NCI-H1092 (cell line): Measurements from ENCODE around the gene DUOX1.

Source experiments
- DNase-seq: peaks from one replicate; lab custom pipeline; 2025; lab: John Stamatoyannopoulos, UW

DUOX1 gene

DNA sequence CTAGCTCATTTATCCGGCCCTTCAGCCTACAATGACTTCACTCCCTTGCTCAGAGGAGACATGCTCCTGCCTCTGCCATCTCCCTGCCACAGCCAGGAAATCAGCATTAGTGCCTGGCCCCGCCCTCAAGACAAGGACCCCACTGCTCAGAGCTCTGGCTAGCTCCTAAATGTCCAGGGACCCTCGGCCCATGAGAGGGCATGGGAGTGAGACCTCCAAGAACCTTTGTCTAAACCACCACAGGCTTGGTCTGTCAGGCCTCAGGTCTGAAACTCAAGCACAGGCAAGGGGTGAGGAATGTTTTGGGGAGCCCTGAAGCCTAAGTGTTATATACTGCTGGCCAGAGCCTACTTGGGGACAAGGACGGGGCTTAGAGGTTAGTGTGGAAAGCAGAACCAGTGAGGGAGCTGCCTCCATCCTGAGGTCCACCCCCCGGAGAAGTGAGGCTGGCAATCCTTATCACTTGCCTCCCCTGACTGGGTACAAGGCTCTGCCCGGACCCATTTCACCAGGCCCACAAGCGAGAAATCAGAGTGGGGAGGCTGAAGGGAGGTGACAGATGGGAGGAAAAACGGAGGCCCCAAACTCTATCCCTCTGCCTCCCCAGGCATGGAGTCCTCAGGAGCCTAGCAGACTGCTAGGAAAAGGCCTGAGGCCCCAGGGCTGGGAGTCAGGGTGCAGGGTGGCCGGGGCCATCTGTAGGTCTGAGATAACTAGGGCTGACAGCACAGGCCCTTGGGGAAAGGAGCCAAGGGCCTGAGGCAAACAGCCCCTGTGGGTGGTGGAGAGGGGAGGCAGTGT lies 39.2 kb downstream of the DUOX1 start:
- no peak for DNase-seq

- DNase-seq = peak; percentile 56
These were observed 40.0 kb downstream of the DUOX1 start for GRCh38 chr15:45169608-45170480.

- DNase-seq = no peak
These were observed 42.1 kb downstream of the DUOX1 start for GRCh38 chr15:45171912-45172311.

- no peak for DNase-seq
These were observed 44.3 kb downstream of the DUOX1 start for GRCh38 chr15:45174069-45174468.

- no peak for DNase-seq
These were observed 44.8 kb downstream of the DUOX1 start for GRCh38 chr15:45174577-45174976.

- no peak for DNase-seq
These were observed 47.5 kb downstream of the DUOX1 start for GRCh38 chr15:45177285-45177684.

GRCh38 chr15:45179221-45179985 lies 49.6 kb downstream of the DUOX1 start:
- no peak for DNase-seq

DNA sequence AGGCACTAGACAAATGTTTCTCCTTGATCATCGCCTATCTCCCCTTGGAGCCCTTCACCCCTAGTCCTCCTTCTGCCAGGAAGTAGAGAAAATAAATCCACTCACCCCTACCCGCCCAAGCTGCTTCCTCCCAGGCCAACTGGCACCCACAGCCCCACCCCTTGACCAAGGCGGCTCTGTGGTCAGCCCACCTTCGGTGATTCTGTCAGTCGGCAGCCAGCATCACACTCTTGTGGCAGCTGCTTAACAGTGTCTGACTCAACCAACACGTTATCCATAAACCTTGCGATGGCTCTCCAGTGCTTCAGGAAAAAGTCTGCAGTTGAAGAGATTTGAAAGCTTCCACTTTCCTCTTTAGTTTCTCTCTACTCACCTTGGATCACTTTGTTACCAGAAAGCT lies 50.4 kb downstream of the DUOX1 start:
- DNase-seq = no peak

- no peak for DNase-seq
These were observed 51.0 kb downstream of the DUOX1 start for GRCh38 chr15:45180648-45181436.

DNA sequence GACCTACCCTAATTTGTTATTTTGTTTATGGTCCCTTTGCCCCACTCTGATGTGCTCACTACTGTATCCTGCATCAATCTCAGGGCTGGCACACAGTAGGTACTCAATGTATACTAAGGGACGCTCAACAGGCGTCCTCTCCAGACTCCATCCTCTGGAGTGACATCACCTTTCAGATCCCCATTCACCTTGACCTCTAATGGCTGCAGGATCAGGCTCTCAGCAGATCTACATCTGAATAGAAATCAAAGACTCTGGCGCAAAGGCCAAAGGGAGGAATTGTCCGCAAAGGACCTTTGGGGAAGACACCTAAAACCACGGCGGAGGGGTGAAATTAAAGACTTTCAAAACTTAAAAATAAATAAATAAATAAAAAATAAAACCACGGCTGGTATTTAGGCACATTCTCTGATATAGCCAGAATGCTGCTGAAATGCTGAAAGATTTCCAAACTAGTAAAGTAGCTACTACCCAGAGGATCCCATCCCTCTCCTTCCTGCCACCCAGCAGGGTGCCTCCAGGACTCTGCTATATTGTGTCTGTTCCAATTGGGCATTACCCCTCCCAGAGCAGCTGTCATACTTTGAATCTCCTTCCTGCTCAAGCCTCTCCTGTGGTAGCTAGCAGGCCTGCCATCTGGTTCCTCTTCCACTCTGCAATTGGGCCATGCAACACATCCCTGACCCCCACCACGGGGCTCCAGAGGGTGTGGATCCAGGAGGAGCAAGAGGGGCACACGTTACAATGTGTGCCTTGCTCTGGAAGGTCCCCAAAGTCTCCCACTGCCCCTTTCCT lies 51.9 kb downstream of the DUOX1 start:
- no peak for DNase-seq

GRCh38 chr15:45182996-45183395 lies 53.2 kb downstream of the DUOX1 start:
- DNase-seq = no peak

GRCh38 chr15:45183511-45183910 lies 53.7 kb downstream of the DUOX1 start:
- DNase-seq = no peak

- no peak for DNase-seq
These were observed 54.8 kb downstream of the DUOX1 start for GRCh38 chr15:45184562-45185041.

DNA sequence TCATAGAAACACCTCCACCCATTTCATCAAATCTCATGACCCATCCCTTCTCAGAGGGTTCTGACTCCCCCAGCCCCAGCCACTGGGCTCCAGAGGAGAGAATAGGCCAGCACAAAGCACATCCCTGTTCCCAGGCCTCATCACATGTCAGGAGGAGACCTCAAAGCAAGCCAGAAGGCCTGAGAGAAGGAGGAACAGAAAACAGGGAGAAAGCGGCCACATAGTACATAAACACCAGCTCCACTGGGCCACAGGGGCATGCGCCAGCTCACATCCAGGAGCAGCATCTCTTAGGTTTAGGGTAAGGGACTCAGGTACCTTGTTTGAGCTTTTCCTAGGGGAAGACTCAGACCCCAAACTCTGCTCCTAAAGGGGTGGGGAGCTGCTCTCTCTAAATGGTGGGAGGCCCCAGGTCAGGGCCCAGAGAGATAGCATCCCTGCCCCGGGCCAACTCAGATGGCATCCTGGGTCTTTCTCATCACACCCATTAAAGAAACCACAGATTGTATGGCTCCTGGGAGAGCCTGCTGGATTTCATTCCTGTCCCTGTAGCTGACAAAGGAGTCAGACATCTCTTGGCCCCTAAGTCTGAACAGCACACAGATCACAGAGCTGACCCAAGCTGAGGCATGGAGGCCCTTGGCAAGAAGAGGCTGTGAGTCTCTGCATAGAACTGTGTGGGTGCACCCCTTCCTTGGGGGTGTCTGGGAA lies 55.4 kb downstream of the DUOX1 start:
- DNase-seq = no peak

DNA sequence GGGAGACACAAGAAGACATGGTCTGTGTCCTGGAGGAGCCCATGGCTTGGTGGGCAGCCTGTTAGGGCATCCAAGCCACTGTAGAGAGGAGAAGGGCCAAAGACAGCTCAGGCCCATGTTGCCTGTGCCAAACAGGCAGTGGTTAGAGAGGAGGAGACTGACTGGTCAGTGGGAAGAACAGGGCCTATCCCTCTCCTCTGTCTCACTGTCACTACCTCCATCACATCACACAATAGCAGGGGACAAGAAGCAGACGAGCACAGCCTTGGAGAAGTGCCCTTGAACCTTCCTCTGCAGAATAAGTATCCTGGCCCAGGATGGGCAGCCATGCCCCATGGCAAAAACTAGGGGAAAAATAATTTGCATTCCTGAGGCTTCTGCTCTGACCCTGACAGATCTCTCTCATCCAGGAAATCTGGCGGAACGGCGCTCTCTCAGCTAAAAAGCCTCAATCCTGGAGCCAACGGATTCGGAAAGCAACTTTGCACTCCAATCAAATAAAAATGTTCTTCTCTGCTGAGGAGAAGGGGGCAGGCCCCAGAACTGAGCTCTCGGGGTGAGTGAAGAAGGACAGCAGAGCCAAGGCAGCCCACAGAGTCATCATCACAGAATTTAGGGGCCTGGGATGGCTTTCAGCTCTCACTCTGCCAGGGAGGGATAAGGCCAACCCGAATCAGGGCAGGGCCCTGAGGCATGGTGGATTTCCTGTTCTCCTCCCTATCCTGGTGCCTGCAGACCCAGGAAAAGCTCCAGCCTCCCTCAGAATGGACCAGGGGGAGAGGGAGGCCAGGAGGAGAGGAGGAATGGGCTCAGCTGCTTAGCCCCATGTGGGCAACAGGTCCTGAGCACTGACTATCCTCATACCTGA lies 56.3 kb downstream of the DUOX1 start:
- no peak for DNase-seq

DNA sequence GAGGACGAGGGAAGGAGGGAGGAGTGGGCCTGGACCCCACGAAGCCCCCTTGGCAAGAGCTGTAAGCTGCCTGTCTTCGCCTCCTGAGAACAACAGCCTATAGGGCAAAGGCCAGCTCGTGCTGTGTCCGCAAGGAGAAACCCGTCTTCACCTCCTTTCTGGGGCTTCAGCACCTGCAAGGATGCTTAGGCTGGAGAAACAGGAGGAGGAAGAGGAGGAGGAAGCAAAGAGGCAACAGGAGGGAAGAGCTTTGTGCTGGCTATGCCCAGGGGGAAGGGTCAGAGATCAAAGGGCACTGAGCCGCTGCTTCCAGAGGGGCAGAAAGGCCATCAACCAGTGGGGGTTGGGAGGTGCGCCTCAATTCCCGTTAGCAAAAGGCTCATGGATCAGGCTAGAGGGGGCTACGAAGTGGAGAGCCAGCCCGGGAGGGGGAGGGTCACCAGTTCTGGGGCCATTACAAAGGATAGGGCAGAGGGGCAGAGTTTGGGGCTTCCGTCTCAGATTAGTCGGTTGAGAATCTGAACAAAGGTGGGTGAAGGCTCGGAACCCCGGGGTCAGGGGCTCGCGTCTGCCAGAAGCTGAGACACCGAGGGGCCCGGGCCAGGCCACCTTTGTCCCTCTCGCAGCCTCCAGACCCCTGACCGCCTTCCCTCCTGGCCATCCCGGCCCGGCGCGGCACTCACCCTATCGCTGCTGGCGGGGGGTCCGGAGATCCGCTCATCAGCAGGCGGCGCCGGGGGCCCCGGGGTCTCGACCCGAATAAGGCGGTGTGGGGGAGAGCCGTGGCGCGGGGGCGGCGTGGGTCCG lies 57.2 kb downstream of the DUOX1 start:
- DNase-seq = no peak

DNA sequence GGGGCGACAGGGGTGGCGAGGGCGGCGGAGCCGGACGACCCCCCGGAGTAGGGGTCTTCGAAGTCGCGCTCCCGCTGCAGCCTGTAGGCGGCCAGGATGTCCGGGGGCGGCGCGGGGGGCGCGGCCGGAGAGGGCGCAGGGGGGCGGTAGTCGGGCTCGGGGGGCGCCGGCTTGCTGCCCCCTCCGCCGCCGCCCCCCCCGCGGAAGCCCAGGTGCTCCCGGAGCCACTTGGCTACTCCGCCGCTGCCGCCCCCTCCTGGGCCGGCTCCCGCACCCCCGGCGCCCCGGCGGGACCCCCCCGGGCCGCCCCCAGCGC lies 57.7 kb downstream of the DUOX1 start:
- DNase-seq = no peak
